GM21381 (cell line): ENCODE results near the gene BCCIP.

Experiments
- ATAC-seq: cut with Tn5 transposase; IDR thresholded peaks from one replicate; pipeline ENCODE4 v1.9.1; 2021; ENCODE audit warnings: mild to moderate bottlenecking, moderate library complexity; ENCODE audit not compliant: unreplicated experiment

BCCIP gene

DNA sequence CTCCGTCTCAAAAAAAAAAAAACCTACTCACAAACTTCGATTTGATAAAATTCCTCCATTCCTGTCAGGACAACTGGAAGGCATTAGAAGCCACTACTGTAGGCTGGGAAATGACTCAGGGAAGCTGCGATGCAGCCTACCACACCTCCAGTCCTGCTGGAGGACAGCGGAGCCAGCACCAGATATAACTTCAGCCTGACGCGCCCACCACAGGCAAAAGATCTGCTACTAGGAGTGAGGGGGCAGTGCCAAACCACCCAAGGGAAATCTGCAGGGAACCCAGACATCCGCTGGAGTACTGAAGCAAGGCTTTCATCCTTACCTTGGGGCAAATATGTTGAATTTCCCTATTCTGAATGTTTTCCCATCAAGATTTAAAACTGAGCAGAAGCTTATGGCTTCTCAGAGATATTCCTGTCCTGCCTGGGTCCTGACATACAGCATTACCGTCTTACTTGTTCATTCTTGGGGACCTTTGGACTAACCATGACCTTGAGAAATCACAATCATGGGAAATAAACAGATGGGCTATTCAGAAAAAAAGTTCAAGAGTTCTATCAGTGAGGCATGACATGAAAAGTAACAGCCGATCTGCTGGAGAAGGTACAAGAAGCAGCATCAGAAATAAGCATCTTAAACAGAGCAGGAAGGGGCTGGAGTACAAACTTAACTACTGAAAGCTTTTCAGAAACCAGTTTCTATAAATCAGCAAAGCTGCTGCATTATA lies 20.4 kb downstream of the BCCIP start:
- no peak for ATAC-seq

- no peak for ATAC-seq
These were observed 21.4 kb downstream of the BCCIP start for GRCh38 chr10:125844751-125845221.

- ATAC-seq = no peak
These were observed 22.3 kb downstream of the BCCIP start for GRCh38 chr10:125845617-125846016.

- no peak for ATAC-seq
These were observed 23.5 kb downstream of the BCCIP start for GRCh38 chr10:125846894-125847293.

GRCh38 chr10:125848371-125848770 lies 25.0 kb downstream of the BCCIP start:
- no peak for ATAC-seq

DNA sequence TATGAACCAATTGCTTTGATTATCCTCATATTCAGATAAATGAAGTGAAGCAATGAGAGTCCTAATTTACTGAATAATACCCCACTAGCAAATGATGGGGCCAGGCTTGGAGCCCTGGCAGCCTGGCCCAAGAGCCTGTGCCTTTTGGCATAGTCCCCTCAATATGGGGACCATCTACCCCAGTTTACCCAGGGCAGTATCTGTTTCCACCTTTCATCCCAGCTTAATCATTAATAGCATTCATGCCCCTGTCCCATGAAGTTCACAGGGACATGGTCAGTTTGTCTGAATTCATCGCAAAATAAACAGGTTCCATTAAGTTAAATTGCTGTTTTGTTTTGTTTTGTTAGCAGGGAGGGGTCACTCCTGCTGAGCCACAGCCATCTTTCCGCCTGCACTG lies 25.5 kb downstream of the BCCIP start:
- ATAC-seq = no peak

GRCh38 chr10:125849448-125849847 lies 26.1 kb downstream of the BCCIP start:
- no peak for ATAC-seq

DNA sequence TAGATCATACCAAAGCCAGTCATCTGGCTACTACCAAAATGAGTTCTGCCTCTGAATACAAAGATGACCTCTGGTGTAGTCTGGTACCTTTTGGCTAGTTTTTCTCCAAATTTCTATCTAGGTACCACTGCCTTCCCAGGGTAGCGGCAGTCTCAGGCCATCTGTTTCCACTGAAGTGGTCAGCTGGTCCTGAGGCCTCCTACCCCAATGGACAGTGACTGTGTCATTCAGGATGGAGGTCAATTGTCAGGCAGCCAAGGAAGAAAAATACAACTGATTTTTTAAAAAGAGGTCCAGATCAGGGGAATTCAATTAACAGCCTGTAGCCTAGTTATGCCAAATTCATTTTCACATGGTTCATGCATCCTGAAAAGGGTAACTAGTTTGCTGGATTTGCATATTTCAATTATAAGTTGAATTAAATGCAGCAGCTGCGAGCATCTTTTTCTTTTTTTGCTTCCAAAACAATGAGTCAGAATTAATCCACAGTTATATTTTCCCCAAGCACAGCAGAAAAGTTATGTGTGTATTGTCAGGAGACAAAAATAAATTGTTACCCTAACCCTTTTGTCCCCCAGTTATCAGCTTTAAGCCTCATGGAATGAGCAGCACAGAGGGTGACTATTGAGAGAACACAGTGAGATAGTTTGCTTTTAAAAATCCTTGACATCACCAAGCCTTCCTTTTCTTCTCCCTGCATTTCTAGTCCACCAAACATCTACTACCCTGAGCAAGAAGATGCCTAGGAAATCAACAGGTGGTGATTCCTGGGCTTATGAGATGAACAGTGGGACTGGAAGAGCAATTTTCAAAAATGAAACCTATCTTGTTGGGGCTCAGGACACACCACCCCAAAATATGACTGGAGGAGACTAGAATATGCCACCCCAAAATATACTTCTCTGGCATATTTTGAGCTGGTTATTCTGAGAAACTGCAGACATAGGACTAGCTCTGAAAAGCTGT lies 27.7 kb downstream of the BCCIP start:
- ATAC-seq = no peak

DNA sequence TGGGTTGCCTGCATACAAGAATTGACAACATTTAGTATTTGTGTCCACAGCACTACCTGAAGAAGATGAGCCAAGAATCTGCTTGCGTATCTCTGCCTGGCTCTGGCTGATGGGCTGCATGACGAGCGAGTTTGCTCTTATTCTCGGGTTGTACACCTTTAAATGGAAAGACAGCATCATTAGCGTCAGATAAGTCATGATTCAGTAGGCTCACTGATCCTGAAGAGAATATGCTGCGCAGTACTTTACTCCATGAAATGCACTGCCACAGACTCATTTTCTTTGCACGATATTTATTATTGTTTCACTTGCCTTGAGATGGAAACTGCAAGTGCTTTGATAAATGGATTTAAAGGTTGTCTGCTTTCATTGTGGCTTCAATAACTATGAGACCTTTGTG lies 29.1 kb downstream of the BCCIP start:
- no peak for ATAC-seq

DNA sequence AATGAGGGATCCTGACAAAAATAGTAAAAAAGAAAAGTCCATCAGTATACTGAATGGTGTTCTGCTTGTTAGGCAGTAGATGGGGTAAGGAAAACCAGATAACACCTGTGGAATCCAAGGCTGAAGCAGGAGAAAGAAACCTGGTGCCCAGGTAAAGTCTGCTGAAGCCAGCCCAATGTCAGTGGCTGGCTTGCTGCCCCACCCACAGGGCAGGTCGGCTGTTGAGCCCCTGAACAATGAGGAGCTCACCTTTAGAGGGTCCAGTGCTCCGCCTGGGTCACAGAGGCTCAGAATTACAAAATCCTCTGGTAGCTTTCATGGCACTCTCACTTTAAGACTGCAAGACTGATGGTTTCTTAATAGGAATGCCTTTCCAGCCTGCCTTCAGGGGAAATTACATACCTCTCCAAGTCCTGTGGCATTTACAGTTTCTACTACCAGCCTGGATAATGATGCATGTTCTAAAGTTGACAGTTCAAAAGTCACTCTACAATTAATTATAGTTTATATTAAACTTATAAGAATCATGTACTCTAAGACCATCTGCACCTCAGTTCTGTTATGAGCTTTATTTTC lies 33.9 kb downstream of the BCCIP start:
- no peak for ATAC-seq

DNA sequence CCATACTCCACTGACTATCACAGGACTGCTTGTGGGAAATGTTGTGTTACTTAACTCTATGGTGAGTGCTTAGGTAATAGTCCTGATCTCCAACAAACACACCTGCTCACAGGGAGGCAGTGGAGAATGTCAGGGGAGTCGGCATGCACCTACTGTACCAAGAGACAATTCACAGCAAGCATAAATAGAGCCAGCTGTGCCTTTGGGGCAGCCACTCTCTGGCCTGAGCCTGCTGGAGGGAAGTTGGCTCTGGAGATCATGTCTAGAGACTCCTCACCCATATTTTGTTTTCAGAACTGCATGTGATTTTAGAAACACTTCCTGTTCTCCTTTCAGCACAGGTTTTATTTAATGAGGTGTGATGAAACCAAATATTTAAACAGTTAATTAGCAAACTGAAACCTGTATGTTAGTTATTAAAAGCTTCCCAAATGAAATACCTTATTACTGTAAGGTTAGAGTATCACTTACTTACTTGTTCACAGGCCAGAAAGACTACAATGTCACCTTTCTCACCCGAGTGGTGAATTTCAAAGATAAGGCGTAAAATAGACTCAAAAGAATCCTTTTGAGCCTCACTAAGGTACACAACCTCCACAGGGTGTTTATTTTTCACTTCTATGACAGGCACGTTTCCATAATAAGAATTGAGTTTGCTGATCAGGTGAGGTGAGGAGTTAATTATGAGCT lies 35.9 kb downstream of the BCCIP start:
- no peak for ATAC-seq

GRCh38 chr10:125865120-125865519 lies 41.8 kb downstream of the BCCIP start:
- no peak for ATAC-seq

DNA sequence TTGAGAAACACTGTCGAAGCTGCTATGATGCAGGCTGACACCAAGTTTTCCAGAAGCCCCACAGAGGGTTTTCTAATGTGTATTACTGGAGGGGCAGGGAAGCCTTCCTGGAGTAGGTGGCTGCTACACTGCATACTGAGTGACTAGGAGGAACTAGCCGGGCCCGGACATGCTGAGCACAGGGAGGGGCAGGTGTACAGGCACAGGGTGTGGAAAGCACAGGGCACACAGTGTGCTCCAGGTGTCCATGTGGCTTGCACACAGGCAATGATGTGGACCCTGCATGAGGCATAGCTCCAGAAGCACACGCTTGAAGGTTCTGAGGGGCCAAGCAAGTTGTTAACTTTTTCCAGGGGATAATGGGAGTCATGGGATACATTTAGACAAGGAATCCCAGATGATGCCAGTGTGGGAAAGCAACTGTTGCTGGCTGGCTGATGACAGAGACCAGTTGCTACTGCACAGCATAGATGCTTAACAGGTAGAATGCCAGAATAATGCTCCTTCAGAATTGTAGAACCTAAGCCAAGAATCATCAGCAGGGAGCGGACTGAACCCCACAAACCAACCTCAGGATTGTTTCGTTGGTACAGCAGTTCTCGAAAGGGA lies 43.2 kb downstream of the BCCIP start:
- ATAC-seq = no peak

DNA sequence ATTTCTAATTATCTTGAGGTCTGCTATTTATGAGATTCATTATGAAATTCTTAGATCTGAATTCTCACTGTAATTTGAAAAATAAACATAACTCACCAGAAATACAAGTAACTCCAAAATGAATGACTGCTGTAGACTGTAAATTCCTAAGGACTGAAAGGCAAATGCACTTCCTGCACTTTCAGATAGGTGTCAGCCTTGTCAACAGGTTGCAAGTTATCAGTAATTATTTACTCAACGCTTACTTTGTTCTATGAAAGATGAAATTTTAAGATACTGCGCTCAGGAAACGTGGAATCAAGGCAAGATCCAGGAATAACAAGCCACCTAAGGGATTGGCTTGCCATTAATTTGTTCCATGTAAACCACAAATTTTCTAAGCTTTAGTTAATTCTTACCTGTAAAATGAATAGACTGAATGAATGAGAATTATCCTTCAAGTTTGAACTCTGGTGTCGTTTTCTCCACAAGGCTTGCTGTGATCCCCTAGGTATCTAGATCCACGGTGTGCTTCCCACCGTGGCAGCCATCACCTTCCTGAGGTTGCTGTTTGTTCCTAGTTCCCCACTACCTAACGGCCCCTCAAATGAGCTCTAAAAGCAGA lies 45.1 kb downstream of the BCCIP start:
- ATAC-seq = no peak

DNA sequence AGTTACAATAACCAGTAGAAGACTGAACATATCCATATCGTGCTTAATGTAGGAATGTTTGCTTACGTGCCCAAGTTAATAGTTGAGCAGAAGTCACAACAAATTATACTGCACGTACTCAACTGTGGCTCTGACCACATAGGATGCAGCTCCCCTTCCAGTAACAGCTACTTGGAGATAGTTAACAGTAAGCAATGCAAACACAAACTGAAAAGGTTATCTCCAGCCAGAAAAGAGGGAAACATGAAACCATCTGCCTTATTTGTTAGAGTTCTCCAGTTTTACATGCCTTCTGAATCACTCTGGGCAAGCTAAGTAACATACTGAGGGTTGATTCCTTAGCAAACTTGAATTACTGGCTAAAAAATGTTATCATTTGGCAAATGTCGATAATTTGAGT lies 48.0 kb downstream of the BCCIP start:
- ATAC-seq = no peak

- no peak for ATAC-seq
These were observed 55.9 kb downstream of the BCCIP start for GRCh38 chr10:125878957-125879835.

GRCh38 chr10:125880719-125881118 lies 57.4 kb downstream of the BCCIP start:
- no peak for ATAC-seq

GRCh38 chr10:125881192-125881591 lies 57.8 kb downstream of the BCCIP start, which contains the start of gene DHX32:
Gene DHX32 (minus strand): TSS chr10:125881292. CDS start chr10:125880824, 468 bp downstream.
- no peak for ATAC-seq

DNA sequence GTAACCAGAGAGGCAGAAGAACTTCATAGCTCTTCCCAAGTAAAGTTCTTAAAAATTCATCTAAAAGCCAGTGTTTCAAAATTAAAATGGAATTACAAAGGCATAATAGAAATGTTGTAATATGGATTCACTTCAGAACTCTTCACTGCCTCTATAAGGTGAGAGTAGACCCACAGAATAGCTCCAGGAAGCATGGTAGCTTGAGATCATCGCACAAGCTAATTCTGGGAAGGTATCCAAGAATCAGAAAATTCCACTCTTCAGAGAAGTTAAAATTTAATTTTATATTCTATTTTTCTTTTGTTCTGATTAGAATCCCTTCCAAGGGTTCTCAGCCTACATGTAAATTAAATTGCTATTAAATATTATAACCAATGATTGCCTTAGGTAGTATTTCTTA lies 59.2 kb downstream of the BCCIP start:
- no peak for ATAC-seq
